Liver (tissue), 3 donors: Measurements from ENCODE around the gene SIRT4.

Experiments used
- EGR1 ChIP-seq, 2 donors: IDR thresholded peaks; 2 replicates each; pipeline ENCODE4 v1.6.1; 2016 to 2018; ENCODE audit warnings: antibody characterized with exemption in 2 of 2, low read depth in 2 of 2
- GABPA ChIP-seq, 2 donors: IDR thresholded peaks in 1 of 2; conservative IDR thresholded peaks in 1 of 2; 2 replicates each; pipeline ENCODE4 v1.6.1; 2016; ENCODE audit warnings: antibody characterized with exemption in 2 of 2, mild to moderate bottlenecking in 1 of 2, moderate library complexity in 1 of 2
- HNF4A ChIP-seq, 2 donors: conservative IDR thresholded peaks; 2 replicates each; pipeline ENCODE4 v1.6.1; 2016; ENCODE audit warnings: antibody characterized with exemption in 2 of 2, mild to moderate bottlenecking in 2 of 2
- HNF4G ChIP-seq: IDR thresholded peaks from 2 replicates; pipeline ENCODE4 v1.6.1; 2016; ENCODE audit warnings: antibody characterized with exemption
- JUND ChIP-seq, 2 donors: IDR thresholded peaks; 2 replicates each; pipeline ENCODE4 v1.6.1; 2016; ENCODE audit warnings: antibody characterized with exemption in 2 of 2
- RAD21 ChIP-seq, 2 donors: IDR thresholded peaks; 2 replicates each; pipeline ENCODE4 v1.6.1; 2016; ENCODE audit warnings: antibody characterized with exemption in 2 of 2, mild to moderate bottlenecking in 2 of 2
- RXRA ChIP-seq, 2 donors: IDR thresholded peaks; 2 replicates each; pipeline ENCODE4 v1.6.1; 2017 to 2018; ENCODE audit warnings: antibody characterized with exemption in 2 of 2, mild to moderate bottlenecking in 1 of 2
- SP1 ChIP-seq: IDR thresholded peaks from 2 replicates; pipeline ENCODE4 v1.6.1; 2018; ENCODE audit warnings: antibody characterized with exemption, mild to moderate bottlenecking
- TF ChIP-seq, protein P1 (sequence below): fragments of 150-350 bp; IDR thresholded peaks from 2 replicates; pipeline ENCODE4 v1.5.1; 2017; ENCODE audit warnings: improper control_type of control experiment, low read depth, low read length; ENCODE audit not compliant: missing input control
- TF ChIP-seq, protein P2 (sequence below): IDR thresholded peaks from 2 replicates; pipeline ENCODE4 v1.6.1; 2016; ENCODE audit warnings: antibody characterized with exemption
- donor health status: healthy.
- donor health status: healthy.

DNA sequence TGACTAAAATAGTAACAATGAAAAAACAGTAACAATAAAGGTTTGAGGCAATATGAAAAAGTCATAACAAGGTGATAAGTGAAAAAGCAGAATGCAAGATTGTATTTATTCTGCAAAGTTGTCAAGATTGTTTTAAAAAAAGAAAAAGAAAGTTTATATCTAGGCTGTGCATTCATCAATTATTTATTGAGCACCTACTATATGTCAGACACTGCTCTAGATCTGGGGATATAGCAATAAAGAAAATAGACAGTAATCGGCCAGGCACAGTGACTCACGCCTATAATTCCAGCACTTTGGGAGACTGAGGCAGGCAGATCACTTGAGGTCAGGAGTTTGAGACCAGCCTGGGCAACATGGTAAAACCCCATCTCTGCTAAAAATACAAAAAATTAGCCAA is 21.7 kb downstream of the SIRT4 start:
- TF ChIP-seq JUND (IDR thresholded peaks at IDR 0.05) (no peak), RAD21 (IDR thresholded peaks at IDR 0.05) (no peak), RXRA (IDR thresholded peaks at IDR 0.05) (no peak), SP1 (no peak), GABPA (IDR thresholded peaks at IDR 0.05 in 1 of 2, conservative IDR thresholded peaks at IDR 0.05 in 1 of 2) (no peak), EGR1 (IDR thresholded peaks at IDR 0.05; ENCODE audit: low read depth in 2 of 2) (no peak), HNF4A (conservative IDR thresholded peaks at IDR 0.05) (no peak), HNF4G (no peak)
- TF ChIP-seq, protein P1, sequence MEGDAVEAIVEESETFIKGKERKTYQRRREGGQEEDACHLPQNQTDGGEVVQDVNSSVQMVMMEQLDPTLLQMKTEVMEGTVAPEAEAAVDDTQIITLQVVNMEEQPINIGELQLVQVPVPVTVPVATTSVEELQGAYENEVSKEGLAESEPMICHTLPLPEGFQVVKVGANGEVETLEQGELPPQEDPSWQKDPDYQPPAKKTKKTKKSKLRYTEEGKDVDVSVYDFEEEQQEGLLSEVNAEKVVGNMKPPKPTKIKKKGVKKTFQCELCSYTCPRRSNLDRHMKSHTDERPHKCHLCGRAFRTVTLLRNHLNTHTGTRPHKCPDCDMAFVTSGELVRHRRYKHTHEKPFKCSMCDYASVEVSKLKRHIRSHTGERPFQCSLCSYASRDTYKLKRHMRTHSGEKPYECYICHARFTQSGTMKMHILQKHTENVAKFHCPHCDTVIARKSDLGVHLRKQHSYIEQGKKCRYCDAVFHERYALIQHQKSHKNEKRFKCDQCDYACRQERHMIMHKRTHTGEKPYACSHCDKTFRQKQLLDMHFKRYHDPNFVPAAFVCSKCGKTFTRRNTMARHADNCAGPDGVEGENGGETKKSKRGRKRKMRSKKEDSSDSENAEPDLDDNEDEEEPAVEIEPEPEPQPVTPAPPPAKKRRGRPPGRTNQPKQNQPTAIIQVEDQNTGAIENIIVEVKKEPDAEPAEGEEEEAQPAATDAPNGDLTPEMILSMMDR, result no peak
- TF ChIP-seq, protein P2, sequence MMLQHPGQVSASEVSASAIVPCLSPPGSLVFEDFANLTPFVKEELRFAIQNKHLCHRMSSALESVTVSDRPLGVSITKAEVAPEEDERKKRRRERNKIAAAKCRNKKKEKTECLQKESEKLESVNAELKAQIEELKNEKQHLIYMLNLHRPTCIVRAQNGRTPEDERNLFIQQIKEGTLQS, result no peak
